ENCODE measurements around the gene CEP85L. TPM values are rescaled to one million over a fixed set of nuclear protein-coding genes. Genes with fewer than 3 reads are reported as not detected.

The CEP85L gene
- total and polyA plus RNA-seq, 2 of the 13 experiments (the other 11 are each of a cell fraction or from before 2014, with no cell fraction given): 0.44 to 1.7 TPM

DNA sequence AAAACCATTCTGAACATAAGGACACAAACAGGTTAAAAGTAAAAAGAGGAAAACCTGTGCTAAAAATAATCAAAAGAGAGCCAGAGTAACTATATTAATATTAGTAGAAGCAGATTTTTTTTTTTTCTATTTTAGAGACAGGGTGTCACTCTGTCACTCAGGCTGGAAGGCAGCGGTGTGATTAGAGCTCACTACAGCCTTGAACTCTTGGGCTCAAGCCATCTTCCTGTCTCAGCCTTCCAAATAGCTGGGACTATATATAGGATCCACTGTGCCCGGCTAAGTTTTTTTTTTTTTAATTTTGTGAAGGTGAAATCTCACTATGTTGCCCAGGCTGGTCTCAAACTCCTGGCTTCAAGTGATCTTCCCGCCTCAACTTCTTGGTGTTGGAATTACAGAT, 136.7 kb downstream of the CEP85L start:
- in situ Hi-C loops (cut with HindIII; ENCODE audit: extremely low pct_ligation_motif_present, low pct_unique_long_range_greater_than_20kb): no loop called here
- no peak for ATAC-seq
- FAIRE-seq: no peak

More for the DNA sequence above, 136.7 kb downstream of the CEP85L start:
- intact Hi-C loops (cut with micrococcal nuclease; ENCODE audit: unreplicated experiment): no loop called here
- no peaks in the 10 kb centered on the region for H3K4me1 ChIP-seq (ENCODE audit: insufficient read depth, low read length)
- H3K4me2 ChIP-seq (ENCODE audit: low read depth, low read length): no peak overlapping the region
- H3K9me3 ChIP-seq (ENCODE audit: low read length): no peaks in the 10 kb centered on the region
- no peak overlapping the region for H3K27ac ChIP-seq (ENCODE audit: extremely low read length, insufficient read depth, low read length)
- no peaks in the 10 kb centered on the region for H3K36me3 ChIP-seq (replicated peaks in 1 of 2; ENCODE audit: control insufficient read depth in 1 of 2, insufficient read depth in 2 of 2, low read length in 2 of 2)
- CTCF ChIA-PET (ENCODE audit: low intra/inter-chr PET ratio, low total read pairs): no interaction called here
- DNase-seq (ENCODE audit: low spot score): no peak
- H3K4me3 ChIP-seq (replicated peaks in 1 of 3; ENCODE audit: insufficient read depth in 1 of 3, low read depth in 2 of 3, low read length in 3 of 3): no peak overlapping the region
- H3K27me3 ChIP-seq (ENCODE audit: control insufficient read depth in 1 of 2, insufficient read depth in 2 of 2, low read length in 2 of 2): no peaks in the 10 kb centered on the region
- no peak overlapping the region for H2AFZ ChIP-seq (ENCODE audit: low read length)
- H3K9ac ChIP-seq (ENCODE audit: insufficient read depth, low read depth, low read length): no peak overlapping the region
- no peaks in the 10 kb centered on the region for H3K79me2 ChIP-seq (ENCODE audit: insufficient read depth, low read length)
- no TSS peak for BruUV-seq (replicated peaks)
- WGBS (ENCODE audit: low lambda C conversion rate): 49% methylated on average over 3 of the region's 3 CpGs
- POLR2A ChIA-PET: no interaction called here
- TF ChIP-seq ZNF207 (IDR thresholded peaks at IDR 0.05; ENCODE audit: borderline replicate concordance) (no peak), ZNF232 (CRISPR knock-in tag; IDR thresholded peaks at IDR 0.05; ENCODE audit: borderline replicate concordance) (no peak), ZNF296 (CRISPR knock-in tag; conservative IDR thresholded peaks at IDR 0.05) (no peak), ARNT2 (CRISPR knock-in tag; IDR thresholded peaks at IDR 0.05; ENCODE audit: low read depth) (no peak), ZNF652 (CRISPR knock-in tag; IDR thresholded peaks at IDR 0.05; ENCODE audit: borderline replicate concordance, low read depth) (no peak), THRA (CRISPR knock-in tag; IDR thresholded peaks at IDR 0.05; ENCODE audit: borderline replicate concordance) (no peak), ASH2L (IDR thresholded peaks at IDR 0.05; ENCODE audit: insufficient read length, low read depth, low read length) (no peak), RFXAP (CRISPR knock-in tag; IDR thresholded peaks at IDR 0.05; ENCODE audit: borderline replicate concordance) (no peak), CCAR2 (optimal IDR thresholded peaks at IDR 0.05; ENCODE audit: low read depth, low read length) (no peak)
- no peaks in the 10 kb centered on the region for H4K20me1 ChIP-seq (ENCODE audit: insufficient read depth, low read length)

Data from HepG2 (cell line).